PC-9 (cell line): Measurements from ENCODE around the gene SST.

Source experiments
- CTCF ChIP-seq: fragments of 200-600 bp; sonication (generic); conservative IDR thresholded peaks from 2 replicates; pipeline ENCODE4 v1.6.1; 2017; ENCODE audit warnings: mixed run types, antibody characterized with exemption, mild to moderate bottlenecking, moderate library complexity
- EZH2 ChIP-seq: fragments of 200-600 bp; sonication (generic); IDR thresholded peaks from 2 replicates; pipeline ENCODE4 v1.8.0; 2017; ENCODE audit warnings: antibody characterized with exemption, low read depth

- no peak for TF ChIP-seq CTCF
- TF ChIP-seq EZH2: no peak
Observed at GRCh38 chr3:187623285-187623814, 46.8 kb downstream of the SST start.
